Measurements from ENCODE around the gene DDX17. TPM values are rescaled to one million over a fixed set of nuclear protein-coding genes. Genes with fewer than 3 reads are reported as not detected.
A peak's percentile ranks its signal among the peaks of the same experiment; 100 is the strongest.

The DDX17 gene
- total and polyA plus RNA-seq, 9 of the 15 experiments (the other 6 are each of a cell fraction or from before 2014, with no cell fraction given): 17.6 to 421 (median 189) TPM

- intact Hi-C loops (cut with micrococcal nuclease): no loop called here
- no peak overlapping the region for H3K4me3 ChIP-seq
- H2AFZ ChIP-seq (ENCODE audit: low read depth, low read length): no peak overlapping the region
- no peaks in the 10 kb centered on the region for H3K36me3 ChIP-seq (ENCODE audit: control insufficient read depth, insufficient read depth, low read length)
- peaks cover 0 to 6% of the 10 kb centered on the region in 2 experiments; a peak in 1 of 5 replicates for H3K4me1 ChIP-seq (replicated peaks in 1 of 2; ENCODE audit: control insufficient read depth in 2 of 2, insufficient read depth in 2 of 2, low read length in 2 of 2)
- H3K9me3 ChIP-seq (replicated peaks; ENCODE audit: control insufficient read depth, insufficient read depth, low read depth, low read length): no peaks in the 10 kb centered on the region
- H3K79me2 ChIP-seq (ENCODE audit: control insufficient read depth, insufficient read depth, low read length): no peaks in the 10 kb centered on the region
- TF ChIP-seq CEBPB (tag; IDR thresholded peaks at IDR 0.05): no peak
- H4K20me1 ChIP-seq (replicated peaks; ENCODE audit: control insufficient read depth, insufficient read depth, low read length): no peaks in the 10 kb centered on the region
- ChIA-PET POLR2A (interaction anchor here (0.6 kb wide), 1 partner anchor 7 kb away, joined by 3 read pairs; no protein-coding TSS in a partner anchor), CTCF (ENCODE audit: low intra/inter-chr PET ratio) (no interaction called here)
- in situ Hi-C loops (cut with MboI): no loop called here
- DNase-seq (ENCODE audit: extremely low read depth in 1 of 4, low spot score in 3 of 4): no peak
- H3K9me1 ChIP-seq (ENCODE audit: control insufficient read depth, insufficient read depth, low read length): no peaks in the 10 kb centered on the region
- 15% methylated on average over 4 of the region's 4 CpGs for WGBS (ENCODE audit: insufficient coverage, low coverage, missing lambda C conversion rate)
- no peak overlapping the region for H3K27ac ChIP-seq (ENCODE audit: extremely low read depth, low read depth, low read length)
- H3K27me3 ChIP-seq (ENCODE audit: control insufficient read depth in 2 of 2, insufficient read depth in 2 of 2, low read length in 2 of 2): peaks cover 0 to 4% of the 10 kb centered on the region in 2 experiments; a peak in 2 of 5 replicates
- no peak for FAIRE-seq
- no peak overlapping the region for H3K4me2 ChIP-seq (ENCODE audit: insufficient read depth, low read length)
- ATAC-seq: no peak
- no TSS peak for BruUV-seq (replicated peaks)
- no peak overlapping the region; a peak in 1 of 4 replicates for H3K9ac ChIP-seq (ENCODE audit: insufficient read depth in 1 of 2, low read depth in 2 of 2, low read length in 2 of 2)
These were observed 70.1 kb downstream of the DDX17 start for GRCh38 chr22:38435965-38436364.

GRCh38 chr22:38435010-38435409 lies 71.1 kb downstream of the DDX17 start:
- ChIA-PET POLR2A (no interaction called here), CTCF (ENCODE audit: low intra/inter-chr PET ratio) (no interaction called here)
- FAIRE-seq (no peak), ATAC-seq (peak; percentile 86), DNase-seq (ENCODE audit: extremely low read depth in 1 of 4, low spot score in 3 of 4) (peak in 2 of 4 experiments; percentile 42)
- Histone ChIP-seq H3K9me3 (replicated peaks; ENCODE audit: control insufficient read depth, insufficient read depth, low read depth, low read length) (no peaks in the 10 kb centered on the region), H3K27me3 (ENCODE audit: control insufficient read depth in 2 of 2, insufficient read depth in 2 of 2, low read length in 2 of 2) (no peaks in the 10 kb centered on the region; a peak in 1 of 5 replicates), H4K20me1 (replicated peaks; ENCODE audit: control insufficient read depth, insufficient read depth, low read length) (no peaks in the 10 kb centered on the region), H3K9ac (ENCODE audit: insufficient read depth in 1 of 2, low read depth in 2 of 2, low read length in 2 of 2) (no peak overlapping the region), H3K36me3 (ENCODE audit: control insufficient read depth, insufficient read depth, low read length) (no peaks in the 10 kb centered on the region), H3K4me1 (replicated peaks in 1 of 2; ENCODE audit: control insufficient read depth in 2 of 2, insufficient read depth in 2 of 2, low read length in 2 of 2) (0 out of 5 replicates have a peak, but pooled peaks cover 0 to 4% of the 10 kb centered on the region in 2 experiments), H2AFZ (ENCODE audit: low read depth, low read length) (no peak overlapping the region), H3K4me2 (ENCODE audit: insufficient read depth, low read length) (no peak overlapping the region), H3K27ac (ENCODE audit: extremely low read depth, low read depth, low read length) (no peak overlapping the region), H3K9me1 (ENCODE audit: control insufficient read depth, insufficient read depth, low read length) (no peaks in the 10 kb centered on the region), H3K79me2 (ENCODE audit: control insufficient read depth, insufficient read depth, low read length) (no peaks in the 10 kb centered on the region), H3K4me3 (no peak overlapping the region)
- no TSS peak for BruUV-seq (replicated peaks)
- WGBS (ENCODE audit: insufficient coverage, low coverage, missing lambda C conversion rate): 41% methylated on average over 4 of the region's 4 CpGs
- intact Hi-C loops (cut with micrococcal nuclease) (no loop called here), in situ Hi-C loops (cut with MboI) (no loop called here)
- TF ChIP-seq CTCF (IDR thresholded peaks at IDR 0.05 in 2 of 3, conservative IDR thresholded peaks at IDR 0.05 in 1 of 3; ENCODE audit: insufficient read depth in 2 of 3, low read depth in 1 of 3, low read length in 3 of 3): peak; percentile 34 to 54 (median 50); a peak in 5 of 6 replicates
- peak; percentile 4; the same call in 1 of the 2 replicates for TF ChIP-seq REST (IDR thresholded peaks at IDR 0.05; ENCODE audit: borderline replicate concordance)
- TF ChIP-seq REST (CRISPR knock-in tag; IDR thresholded peaks at IDR 0.05; ENCODE audit: low read depth): no peak
- TF ChIP-seq RAD21 (CRISPR knock-in tag; conservative IDR thresholded peaks at IDR 0.05 in 1 of 2, IDR thresholded peaks at IDR 0.05 in 1 of 2): peak in 1 of 2 experiments; percentile 38; a peak in 2 of 4 replicates
